ENCODE measurements around the gene LRP1. TPM values are rescaled to one million over a fixed set of nuclear protein-coding genes. Genes with fewer than 3 reads are reported as not detected.

The LRP1 gene
- total and polyA plus RNA-seq, 2 of the 13 experiments (the other 11 are each of a cell fraction or from before 2014, with no cell fraction given): 14.7 to 30.8 TPM

GRCh38 chr12:57088354-57089270 lies 39.7 kb upstream of the LRP1 start, which contains the start of gene NAB2 (continued):
- TF ChIP-seq HNRNPUL1 (IDR thresholded peaks at IDR 0.05; ENCODE audit: low read depth, low read length): peak; percentile 48; the same call in 1 of the 2 replicates
- TF ChIP-seq ZNF737 (CRISPR knock-in tag; IDR thresholded peaks at IDR 0.05; ENCODE audit: borderline replicate concordance): 0 out of 2 replicates have a peak, but pooled peaks have one; percentile 57
- TF ChIP-seq ZFP37 (CRISPR knock-in tag; IDR thresholded peaks at IDR 0.05; ENCODE audit: borderline replicate concordance): 0 out of 2 replicates have a peak, but pooled peaks have one; percentile 55
- TF ChIP-seq RBFOX2 (IDR thresholded peaks at IDR 0.05; ENCODE audit: low read depth, low read length): peak; percentile 68
- no peak for TF ChIP-seq NR2F6 (IDR thresholded peaks at IDR 0.05)
- peak; percentile 56 for TF ChIP-seq NR2F6 (CRISPR knock-in tag; IDR thresholded peaks at IDR 0.05)
- TF ChIP-seq ZNF557 (CRISPR knock-in tag; IDR thresholded peaks at IDR 0.05): 0 out of 2 replicates have a peak, but pooled peaks have one; percentile 75
- TF ChIP-seq NR0B2 (CRISPR knock-in tag; IDR thresholded peaks at IDR 0.05): peak; percentile 48
- TF ChIP-seq POLR2G (IDR thresholded peaks at IDR 0.05; ENCODE audit: low read depth, low read length): peak; percentile 77
- TF ChIP-seq ZNF441 (CRISPR knock-in tag; IDR thresholded peaks at IDR 0.05; ENCODE audit: borderline replicate concordance): no peak
- peak; percentile 37; the same call in 1 of the 2 replicates for TF ChIP-seq NFKB2 (CRISPR knock-in tag; IDR thresholded peaks at IDR 0.05; ENCODE audit: borderline replicate concordance)
- TF ChIP-seq, protein P1, sequence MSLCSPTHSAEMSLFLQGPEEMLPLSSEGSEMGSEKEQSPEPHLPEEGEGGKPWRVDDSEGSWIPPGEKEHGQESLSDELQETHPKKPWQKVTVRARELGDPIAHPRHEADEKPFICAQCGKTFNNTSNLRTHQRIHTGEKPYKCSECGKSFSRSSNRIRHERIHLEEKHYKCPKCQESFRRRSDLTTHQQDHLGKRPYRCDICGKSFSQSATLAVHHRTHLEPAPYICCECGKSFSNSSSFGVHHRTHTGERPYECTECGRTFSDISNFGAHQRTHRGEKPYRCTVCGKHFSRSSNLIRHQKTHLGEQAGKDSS (CRISPR knock-in tag; IDR thresholded peaks at IDR 0.05; ENCODE audit: borderline replicate concordance, low read depth): no peak
- TF ChIP-seq HNRNPK (IDR thresholded peaks at IDR 0.05; ENCODE audit: low read depth, low read length, poor library complexity, severe bottlenecking): peak; percentile 64
- TF ChIP-seq SIX4 (CRISPR knock-in tag; IDR thresholded peaks at IDR 0.05): 0 out of 2 replicates have a peak, but pooled peaks have one; percentile 25
- 0 out of 2 replicates have a peak, but pooled peaks have one; percentile 28 for TF ChIP-seq RFXANK (CRISPR knock-in tag; IDR thresholded peaks at IDR 0.05)
- TF ChIP-seq RERE (CRISPR knock-in tag; IDR thresholded peaks at IDR 0.05; ENCODE audit: low read depth): peak; percentile 48; the same call in 1 of the 2 replicates
- 0 out of 2 replicates have a peak, but pooled peaks have one; percentile 56 for TF ChIP-seq ZSCAN12 (CRISPR knock-in tag; IDR thresholded peaks at IDR 0.05)
- TF ChIP-seq RFXAP (CRISPR knock-in tag; IDR thresholded peaks at IDR 0.05; ENCODE audit: borderline replicate concordance): peak; percentile 88
- TF ChIP-seq ZNF335 (CRISPR knock-in tag; IDR thresholded peaks at IDR 0.05): 0 out of 2 replicates have a peak, but pooled peaks have one; percentile 16

Data from HepG2 (cell line).